COR-L47 (cell line): ENCODE measurements around the gene ERMN.

Experiments used
- DNase-seq: peaks from one replicate; lab custom pipeline; 2025; lab: John Stamatoyannopoulos, UW

Gene ERMN

DNA sequence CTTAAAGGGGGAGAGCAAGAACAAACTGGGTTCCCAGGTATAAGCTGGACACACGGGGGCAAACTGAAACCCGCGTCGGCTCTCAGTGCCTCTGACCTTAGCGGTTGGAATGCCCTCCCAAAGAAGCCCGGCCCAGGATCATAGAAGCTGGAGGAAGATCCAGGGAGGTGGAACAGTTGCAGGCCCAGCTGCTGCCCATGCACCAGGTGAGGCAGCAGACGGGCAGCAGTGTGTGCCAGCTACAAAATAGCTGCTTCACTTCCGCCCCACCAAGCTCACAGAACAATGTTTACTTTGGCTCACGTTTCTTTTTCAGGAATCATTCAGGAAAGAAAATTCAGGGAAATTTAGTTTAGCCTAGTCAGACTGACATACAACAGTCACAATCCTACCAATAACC is 3.9 kb upstream of the ERMN start:
- DNase-seq, result peak; percentile 81

DNA sequence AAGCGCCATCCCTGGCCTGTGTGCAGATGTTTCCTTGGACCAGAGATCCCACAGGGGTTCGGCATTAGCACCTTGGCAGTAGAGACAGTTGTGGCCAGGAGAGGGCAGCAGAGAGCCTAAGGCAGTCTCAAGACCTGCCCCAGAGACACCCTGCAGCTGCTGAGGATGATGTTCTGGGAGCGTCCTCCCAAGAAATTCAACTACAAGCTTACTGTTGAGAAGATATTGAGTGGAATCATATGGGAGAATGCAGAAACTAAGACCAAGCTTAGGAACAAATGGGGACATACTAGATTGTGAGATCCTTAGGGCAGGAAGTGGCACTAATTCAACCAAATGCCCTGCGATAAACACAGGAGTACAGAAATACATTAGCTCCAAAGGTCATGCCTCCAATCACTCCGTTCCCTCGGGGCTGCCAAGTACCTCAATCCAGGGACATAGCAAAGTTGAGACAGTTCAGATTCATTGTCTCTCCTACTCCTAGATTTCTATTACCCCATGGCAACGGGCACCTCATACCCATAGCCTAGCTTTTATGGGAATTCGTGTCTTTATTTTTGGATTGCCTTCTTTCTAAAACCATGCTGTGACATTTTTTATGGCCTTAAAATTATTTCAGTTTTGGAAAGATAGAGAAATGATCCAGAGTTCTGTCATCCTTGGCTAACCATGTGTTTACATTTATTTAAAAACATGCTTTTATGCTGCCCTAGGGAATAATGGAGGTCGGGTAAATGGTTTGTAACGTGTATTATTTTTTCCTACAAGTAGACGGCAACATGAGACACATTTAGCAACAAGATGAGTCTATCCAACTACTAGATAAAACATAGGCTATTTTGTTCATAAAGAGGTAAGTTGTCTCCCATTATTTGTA is 2.2 kb upstream of the ERMN start:
- peak; percentile 57 for DNase-seq

DNA sequence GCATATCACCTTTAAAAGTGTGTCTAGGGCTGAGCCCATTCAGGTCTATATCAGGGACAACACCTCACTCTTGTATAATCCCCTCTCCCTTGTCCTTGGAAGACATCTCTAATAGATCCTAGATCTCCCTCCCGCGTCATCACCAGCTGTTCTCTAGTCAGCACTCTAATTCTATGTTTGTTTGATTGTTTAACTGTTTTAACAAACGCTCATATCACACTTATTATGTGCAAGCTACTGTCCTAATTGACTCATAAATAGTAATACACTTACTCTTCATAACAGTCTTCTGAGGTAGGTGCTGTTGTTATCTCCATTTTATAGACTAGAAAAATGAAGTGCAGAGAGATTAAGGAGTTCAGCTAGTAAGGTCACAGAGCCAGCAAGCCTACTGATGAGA is 1.6 kb upstream of the ERMN start:
- no peak for DNase-seq

DNA sequence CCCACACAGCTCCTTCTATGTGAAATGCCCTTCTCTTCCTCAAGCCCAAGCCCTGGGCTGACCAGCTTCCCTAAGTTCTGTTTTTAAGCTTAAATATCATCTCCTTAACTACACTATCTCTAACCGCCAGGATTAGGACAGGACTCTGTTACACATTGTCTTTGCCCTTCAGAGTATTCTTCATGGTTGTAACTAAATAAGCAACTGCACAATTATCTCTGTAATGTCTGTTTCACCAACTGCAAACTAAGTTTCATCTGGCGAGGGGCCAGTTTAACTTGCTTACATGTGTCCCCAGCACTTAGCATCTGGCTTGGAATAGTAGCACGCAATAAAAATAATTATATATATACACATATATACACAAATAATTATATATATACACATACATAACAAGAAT is 1.1 kb upstream of the ERMN start:
- DNase-seq, result no peak

DNA sequence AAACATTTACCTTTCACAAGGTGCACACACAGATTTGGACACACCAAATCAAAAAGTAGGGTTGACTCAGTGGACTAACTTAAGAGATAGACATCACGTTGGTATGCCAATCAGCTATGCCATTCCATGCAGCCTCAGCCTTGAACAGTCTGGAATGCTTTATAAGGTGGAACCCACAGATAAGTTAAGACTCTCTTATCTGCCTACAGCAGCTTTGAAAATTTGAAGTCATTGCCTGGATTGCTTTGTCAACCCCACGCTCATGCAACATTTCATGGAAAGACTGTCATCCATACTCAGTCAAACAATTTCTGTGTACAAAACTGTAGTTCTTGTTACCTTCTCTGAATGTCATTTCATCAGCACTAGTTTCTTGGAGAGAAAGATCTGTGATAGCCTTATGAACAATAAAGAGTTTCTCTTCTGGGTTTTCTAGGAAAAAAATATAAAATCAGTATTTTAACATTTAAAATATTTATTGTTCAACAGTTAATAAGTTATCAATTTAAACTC is 1.2 kb downstream of the ERMN start:
- no peak for DNase-seq

DNA sequence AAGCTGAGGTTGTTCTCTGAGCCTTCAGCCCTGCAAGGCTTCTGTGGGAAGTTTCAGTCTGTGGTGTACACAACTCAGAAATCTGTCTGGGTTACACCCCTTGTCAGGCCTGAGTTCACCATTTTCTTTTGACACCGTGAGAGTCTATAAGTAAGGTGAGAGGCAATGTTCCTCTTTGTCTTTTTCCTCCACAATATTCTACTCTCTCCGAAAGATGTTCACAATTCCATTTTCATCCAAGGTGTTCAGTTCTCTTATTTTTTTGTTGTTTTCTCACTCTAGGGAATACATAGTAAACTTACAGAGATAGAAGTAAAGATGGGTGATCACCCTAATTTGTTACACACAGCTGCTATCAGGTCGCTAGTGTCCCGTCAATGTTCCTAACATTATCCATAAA is 3.2 kb downstream of the ERMN start:
- no peak for DNase-seq

DNA sequence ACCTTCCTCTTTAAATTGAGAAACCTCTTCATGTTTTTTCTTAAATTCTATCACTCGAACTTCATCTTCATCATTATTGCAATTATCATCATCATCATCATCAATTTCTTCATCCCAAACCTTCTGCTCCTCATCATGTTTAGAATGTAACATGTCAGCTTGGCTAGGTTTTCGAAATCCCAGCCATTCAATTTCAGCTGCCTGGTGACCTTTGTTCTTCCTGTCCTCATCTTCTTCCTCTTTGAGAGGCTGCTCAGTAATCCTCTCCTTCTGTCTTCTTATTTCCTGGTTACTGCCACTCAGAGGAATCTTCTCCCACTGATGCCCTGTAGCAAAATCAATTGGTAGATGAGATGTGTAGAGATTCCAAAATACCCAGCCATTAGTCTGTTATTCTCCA is 4.2 kb downstream of the ERMN start:
- no peak for DNase-seq

DNA sequence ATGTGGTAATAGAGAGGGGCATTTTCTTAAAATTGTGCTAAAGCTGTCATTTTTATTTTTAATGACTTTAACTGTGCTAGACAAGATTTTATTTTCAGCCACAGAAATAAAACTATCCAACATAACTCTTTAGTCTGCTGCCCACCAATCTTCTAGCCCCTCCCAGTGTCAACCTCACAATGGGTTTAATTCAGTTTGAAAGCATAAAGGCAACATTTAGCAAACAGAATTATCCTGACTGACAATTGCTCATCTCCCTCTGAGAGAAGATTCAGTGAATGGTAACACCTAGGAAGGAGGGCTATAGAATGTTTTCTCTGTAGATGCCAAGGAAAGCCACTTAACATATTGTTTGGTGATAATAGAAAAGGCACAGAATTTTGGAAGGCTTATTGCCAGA is 5.2 kb downstream of the ERMN start:
- DNase-seq, result no peak

DNA sequence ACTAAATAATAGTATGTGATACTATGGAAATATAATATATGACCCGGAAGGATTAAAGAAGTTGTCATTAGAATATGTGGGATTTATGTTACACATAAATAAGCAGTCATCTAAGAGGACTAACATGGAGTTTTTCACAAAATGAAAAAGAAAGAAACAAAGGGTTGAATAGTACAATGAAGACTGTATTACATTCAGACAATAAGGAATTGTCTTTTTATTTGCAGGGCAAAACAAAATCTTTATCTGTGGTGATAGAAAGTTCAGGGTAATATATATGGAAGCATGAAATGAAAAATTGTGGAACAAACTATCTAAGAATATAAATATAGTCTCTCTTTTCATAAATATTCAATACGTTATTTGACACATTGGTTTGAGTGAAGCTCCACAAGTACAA is 5.8 kb downstream of the ERMN start:
- DNase-seq, result no peak

DNA sequence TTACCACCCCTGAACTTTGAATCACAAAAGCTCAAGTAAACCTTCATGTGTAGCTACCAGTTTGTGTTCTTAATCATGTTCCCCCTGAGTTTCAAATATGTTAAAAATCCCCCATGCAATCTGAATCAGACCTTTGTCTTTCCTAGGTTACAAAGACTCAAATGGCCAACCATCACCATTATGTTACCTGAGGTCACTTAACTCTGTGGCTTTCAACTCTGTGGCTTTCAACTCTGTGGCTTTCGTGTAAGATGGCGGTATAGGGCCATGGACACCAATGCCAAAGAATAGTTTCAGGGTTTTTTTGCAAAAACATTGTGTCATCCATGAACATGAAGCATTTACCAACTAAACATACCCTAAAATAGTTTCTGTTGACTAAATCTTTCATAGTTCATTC is 6.7 kb downstream of the ERMN start:
- DNase-seq, result no peak

DNA sequence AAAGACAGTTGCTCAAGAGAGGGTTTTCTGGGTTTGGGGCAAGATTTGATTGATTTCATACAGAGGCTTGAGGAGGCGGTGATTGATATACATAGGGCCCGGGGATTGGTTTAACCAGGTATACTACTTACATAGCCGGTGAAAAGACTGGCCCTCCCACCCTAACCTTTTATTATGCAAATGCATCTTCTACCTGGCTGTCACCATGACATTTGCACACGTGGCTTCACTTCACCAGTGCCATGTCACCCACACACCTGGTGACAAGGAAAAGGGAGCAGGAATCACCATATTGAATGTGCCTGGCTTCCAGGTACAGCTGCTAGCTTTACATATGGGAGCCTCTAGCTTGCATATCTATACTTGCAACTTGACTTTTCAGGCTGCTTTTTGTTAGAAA is 9.7 kb downstream of the ERMN start:
- DNase-seq, result no peak

DNA sequence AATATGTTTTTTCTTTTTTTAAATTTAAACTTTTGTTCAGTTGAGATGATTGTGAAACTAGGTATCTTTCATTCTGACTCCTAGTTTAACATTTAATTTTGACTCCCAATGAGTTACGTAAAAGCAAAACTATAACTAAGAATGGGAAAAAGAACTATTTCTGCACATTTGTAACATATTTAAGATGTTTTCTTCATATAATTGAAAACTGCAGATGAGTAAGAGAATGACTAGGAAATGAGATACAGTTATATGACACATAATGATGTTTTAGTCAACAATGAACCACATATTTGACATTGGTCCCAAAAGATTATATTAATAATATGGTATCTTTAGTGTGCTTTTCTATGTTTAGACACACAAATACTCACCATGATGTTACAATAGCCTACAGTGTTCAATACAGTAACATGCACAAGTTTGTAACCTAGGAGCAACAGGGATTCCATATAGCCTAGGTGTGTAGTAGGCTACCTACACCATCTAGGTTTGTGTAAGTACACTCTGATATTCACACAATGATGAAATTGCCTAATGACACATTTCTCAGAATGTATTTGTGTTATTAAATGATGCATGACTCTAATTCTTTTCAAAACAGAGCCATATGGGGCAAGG is 12.6 kb downstream of the ERMN start:
- DNase-seq, result no peak

DNA sequence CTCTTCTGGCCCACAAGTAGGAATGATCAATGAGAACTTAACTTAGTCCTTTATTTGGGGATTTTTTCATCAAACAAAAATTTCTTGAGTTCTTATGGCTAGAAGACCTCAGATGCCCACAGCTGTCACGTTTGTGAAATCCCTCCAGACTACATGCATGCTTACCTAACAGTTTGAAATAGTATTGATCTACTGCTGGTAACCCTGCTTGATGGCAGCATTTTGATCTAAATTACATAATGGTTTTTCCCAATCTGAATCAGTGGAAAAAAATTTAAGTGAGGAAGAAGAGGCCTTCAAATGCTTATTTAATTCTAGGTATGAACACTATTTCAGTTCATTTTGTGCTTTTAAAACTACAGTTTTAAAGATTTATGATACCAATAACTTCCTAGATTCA is 13.9 kb downstream of the ERMN start:
- no peak for DNase-seq

DNA sequence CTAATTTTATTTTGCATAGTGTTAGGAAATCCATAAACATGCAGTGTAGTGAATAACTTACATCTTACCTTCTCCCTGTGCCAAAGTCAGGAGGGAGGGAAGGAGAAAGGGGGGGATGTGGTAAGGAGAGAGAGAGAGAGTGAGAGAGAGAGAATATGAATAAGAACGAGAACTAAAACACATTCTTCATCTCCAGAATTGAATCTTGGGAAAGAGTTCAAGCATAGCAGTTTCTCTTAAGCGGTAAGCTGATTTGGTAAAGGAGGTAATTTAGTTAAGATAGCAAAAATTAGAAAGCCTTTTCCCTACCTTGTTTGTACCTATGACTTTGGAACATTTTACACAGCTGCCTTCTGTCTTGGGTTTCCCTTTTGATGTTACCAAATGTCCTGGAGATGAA is 15.7 kb downstream of the ERMN start:
- no peak for DNase-seq

DNA sequence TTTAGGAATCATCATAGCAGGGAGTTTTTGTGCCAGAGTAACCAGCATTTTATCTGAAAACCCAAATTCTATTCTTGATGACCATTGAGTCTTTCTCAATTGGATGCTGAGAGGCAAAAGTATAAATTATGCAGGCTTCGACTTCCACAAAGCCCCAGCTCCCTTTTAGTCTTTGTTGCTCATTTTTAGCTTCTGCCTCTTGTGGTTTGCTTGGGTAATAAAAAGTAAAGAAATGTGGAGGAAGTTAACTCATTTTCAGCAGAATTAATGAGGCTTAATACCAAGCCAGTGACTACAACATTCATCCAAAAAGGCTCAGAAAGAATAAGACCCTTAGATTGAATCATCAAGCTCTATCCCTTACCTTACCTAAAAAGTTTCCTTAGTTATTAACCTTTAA is 18.6 kb downstream of the ERMN start:
- no peak for DNase-seq

DNA sequence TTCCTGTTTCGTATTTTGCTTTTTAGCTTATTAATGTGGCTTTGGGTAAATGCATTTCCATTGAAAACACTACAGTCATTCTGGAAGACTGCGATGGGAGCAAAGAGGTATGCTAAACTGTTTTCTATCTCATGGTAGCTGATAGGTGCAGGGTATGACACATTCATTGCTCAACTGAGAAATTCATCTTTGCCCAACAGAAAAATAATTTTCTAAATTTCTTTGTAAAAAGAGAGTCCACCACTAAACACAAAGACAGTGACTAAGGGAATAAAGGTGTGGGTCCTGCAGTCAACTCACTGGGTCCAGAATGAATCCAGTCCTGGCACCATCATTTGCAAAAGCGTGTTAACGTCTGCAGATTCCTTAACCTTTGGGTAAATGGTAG is 19.9 kb downstream of the ERMN start:
- DNase-seq, result no peak

DNA sequence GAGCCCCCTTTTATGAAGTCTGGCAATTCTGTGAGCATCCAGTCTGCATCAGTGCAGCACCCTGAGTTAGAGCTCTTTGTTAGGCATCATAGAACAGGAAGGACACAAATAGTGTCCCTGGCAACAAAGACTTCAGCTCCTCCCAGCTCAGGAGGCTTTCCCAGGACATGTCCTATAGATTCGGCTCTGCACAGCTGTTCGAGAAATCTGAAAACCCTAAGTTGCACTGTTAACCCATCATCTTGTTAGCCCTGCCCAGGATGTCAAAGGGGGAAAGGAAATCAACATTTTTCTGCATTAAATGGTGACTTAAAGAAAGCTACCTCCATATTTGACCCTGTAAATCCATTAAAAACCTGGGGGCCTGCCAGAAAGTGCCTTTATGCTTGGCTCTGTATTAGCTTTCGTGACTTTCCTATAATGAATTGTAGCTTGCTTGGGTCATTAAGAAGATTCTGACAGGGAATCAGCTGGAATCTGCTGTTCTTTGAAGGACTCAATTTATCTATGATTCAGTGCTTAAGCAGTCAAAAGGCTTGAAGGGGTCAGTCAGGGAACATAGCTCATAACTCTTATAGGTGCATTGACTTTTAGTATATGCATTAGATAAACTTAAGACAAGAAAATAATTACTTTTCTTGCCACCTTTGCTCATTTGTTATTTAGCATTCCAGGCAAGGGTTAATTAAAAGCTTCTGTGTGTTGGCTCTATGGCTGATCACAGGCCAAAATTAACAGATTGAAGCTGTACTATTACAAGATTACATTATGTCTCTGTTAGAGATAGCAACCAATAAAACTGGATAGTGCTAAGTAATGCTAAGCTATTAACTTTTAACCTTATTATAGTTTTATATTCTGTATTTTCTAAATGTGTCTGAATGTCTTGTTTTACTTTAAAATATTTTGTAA is 20.6 kb downstream of the ERMN start:
- no peak for DNase-seq

DNA sequence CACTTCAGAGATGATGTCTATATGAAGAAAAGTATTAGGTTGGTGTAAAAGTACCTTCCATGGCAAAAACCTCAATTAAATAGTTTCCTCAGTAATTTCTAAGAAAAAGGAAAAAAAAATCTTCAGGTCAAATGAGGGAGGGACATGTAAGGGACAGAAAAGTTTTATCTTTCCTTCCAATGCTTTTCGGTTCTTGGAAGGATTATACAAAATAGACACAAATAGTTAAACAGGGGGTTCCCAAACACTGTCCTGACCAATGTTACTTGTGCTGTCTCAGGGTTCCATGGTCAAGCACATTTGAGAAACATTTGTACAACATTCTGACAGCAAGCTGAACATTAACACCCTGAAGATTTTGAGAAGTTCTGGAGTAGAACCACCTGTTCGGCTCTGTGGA is 22.0 kb downstream of the ERMN start:
- no peak for DNase-seq

DNA sequence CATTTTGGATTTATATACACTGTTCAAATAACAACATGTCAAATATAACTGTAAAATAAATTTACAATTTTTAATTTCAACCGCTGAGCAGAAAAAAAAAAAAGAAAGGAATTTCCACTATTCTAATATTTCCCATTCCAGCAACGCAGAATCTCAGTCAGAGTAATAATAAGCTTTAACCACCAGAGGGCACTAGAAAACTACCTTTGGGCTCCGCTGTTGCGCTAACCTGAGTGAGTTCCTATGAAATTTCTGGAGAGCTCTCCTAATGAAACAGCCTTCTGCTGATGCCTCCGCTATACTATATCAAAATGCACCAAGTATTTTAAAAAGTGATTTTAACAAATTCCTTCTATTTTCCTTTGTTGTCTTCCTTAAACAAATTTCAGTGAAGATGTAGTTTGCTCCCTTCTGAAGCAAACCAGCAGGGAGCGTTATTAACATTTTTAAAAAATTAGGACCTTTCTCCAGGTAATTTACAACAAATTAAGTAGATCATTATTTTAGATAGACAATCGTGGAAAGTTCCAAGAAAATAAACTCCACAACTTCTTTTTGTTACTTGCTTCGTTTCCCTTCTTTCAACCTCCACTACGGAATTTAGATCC is 23.0 kb downstream of the ERMN start:
- DNase-seq, result peak; percentile 42

DNA sequence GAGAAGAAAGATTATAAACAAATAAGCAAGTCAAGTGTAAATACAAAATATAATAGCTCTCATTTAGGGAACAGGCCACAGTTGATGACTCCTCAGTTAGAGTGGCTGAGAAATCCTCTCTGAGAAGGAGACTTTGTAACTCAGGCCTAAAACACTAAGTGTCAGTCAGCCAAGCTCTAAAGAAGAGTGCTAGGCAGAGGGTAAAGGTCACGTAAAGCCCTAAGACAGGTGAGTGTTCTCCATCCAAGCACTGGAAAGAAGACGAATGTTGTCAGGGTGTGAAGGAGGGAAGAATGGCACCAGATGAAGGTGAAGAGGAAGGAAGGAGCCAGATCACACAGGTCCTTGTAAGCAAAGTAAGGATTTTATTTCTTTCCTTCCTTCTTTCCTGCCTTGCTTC is 24.3 kb downstream of the ERMN start:
- DNase-seq, result no peak

DNA sequence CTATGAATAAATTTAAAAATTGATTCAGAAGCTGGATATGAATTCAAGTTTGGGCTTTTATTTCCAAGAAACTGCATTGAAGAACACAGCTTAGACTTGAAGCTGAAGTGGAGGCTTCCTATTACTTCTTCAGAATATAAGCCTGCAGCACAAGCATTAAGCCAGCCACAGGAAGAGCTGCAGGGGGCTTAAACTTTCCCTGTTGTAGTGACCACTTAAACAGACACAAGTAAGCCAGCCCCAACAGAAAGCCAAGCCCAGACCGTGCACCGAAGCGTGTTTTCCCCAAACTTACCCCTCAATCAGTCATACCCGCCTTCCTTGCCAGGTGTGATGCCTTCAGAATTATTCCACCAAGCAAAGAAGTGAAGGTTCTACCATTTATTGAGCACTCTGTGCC is 28.7 kb downstream of the ERMN start:
- no peak for DNase-seq

DNA sequence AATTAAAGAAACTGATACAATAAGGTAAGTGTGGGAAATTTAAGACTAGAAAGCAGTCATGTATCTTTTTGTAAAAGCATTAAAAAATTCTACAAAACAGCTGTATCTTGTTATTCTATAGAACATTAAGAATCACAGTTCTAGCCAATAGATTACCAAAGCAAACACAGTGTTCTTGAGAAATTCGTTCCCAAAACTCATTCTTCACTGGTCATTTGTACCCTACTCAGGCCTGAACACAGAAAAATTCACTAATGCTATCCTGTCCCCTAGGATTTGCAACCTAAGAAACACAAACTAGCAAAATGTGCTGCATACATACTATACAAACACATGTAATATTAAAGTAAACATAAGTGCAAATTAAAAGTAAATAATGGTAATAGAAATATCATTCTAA is 29.1 kb downstream of the ERMN start:
- DNase-seq, result no peak
